Sigmoid colon (tissue), 4 donors: ENCODE measurements around the gene RPS19BP1.

ENCODE experiments used
- EP300 ChIP-seq, 4 donors: sonication (generic); formaldehyde crosslinking; IDR thresholded peaks; one replicate each; pipeline ENCODE4 v1.6.1; 2017; ENCODE audit warnings: antibody characterized with exemption in 4 of 4
- POLR2A ChIP-seq, 2 donors: fragments of 450-650 bp; IDR thresholded peaks; one replicate each; pipeline ENCODE4 v1.6.1; 2016; ENCODE audit warnings: antibody characterized with exemption in 2 of 2, mild to moderate bottlenecking in 2 of 2, moderate library complexity in 2 of 2
- POLR2AphosphoS5 ChIP-seq, 4 donors: sonication (generic); formaldehyde crosslinking; IDR thresholded peaks; one replicate each; pipeline ENCODE4 v1.6.1; 2017; ENCODE audit warnings: antibody characterized with exemption in 4 of 4
- TF ChIP-seq, protein P1 (sequence below), 4 experiments: fragments of 450-650 bp in 3 of 4; fragments of 200-600 bp in 1 of 4; IDR thresholded peaks; one replicate each; pipeline ENCODE4 v1.5.1; 2016 to 2019; ENCODE audit warnings: antibody characterized with exemption in 4 of 4, mild to moderate bottlenecking in 3 of 4, moderate library complexity in 2 of 4

DNA sequence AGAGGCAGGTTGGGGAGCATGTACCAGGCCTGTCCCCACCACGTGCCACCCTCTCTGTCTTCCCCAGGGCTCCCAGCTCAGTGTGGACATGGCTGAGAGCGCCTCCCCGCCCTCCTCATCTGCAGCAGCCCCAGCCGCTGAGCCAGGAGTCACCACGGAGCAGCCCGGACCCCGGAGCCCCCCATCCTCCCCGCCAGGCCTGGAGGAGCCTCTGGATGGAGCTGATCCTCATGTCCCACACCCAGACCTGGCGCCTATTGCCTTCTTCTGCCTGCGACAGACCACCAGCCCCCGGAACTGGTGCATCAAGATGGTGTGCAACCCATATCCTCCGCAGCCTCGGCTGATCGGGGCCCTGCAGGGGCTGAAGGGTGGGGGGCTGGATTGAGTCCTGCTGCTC is 38.1 kb upstream of the RPS19BP1 start, which contains the start of gene CACNA1I:
- TF ChIP-seq, protein P1, sequence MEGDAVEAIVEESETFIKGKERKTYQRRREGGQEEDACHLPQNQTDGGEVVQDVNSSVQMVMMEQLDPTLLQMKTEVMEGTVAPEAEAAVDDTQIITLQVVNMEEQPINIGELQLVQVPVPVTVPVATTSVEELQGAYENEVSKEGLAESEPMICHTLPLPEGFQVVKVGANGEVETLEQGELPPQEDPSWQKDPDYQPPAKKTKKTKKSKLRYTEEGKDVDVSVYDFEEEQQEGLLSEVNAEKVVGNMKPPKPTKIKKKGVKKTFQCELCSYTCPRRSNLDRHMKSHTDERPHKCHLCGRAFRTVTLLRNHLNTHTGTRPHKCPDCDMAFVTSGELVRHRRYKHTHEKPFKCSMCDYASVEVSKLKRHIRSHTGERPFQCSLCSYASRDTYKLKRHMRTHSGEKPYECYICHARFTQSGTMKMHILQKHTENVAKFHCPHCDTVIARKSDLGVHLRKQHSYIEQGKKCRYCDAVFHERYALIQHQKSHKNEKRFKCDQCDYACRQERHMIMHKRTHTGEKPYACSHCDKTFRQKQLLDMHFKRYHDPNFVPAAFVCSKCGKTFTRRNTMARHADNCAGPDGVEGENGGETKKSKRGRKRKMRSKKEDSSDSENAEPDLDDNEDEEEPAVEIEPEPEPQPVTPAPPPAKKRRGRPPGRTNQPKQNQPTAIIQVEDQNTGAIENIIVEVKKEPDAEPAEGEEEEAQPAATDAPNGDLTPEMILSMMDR (IDR thresholded peaks at IDR 0.05) = no peak
- no peak for TF ChIP-seq POLR2AphosphoS5 (IDR thresholded peaks at IDR 0.05)
- no peak for TF ChIP-seq POLR2A (IDR thresholded peaks at IDR 0.05)
- TF ChIP-seq EP300 (IDR thresholded peaks at IDR 0.05) = no peak
